Measurements from ENCODE around the gene ZNF547. TPM values are rescaled to one million over a fixed set of nuclear protein-coding genes. Genes with fewer than 3 reads are reported as not detected.

Gene ZNF547
- total RNA-seq, 1 experiment from 2014 or later = 1.4 TPM

- TF ChIP-seq YY1 (IDR thresholded peaks at IDR 0.05; ENCODE audit: extremely low read depth, insufficient replicate concordance, low read depth, low read length) = no peak
- no peak for TF ChIP-seq ATF3 (IDR thresholded peaks at IDR 0.05)
- TF ChIP-seq ZFX (IDR thresholded peaks at IDR 0.05) = no peak
Measured at GRCh38 chr19:57362419-57362818, 932 bp upstream of the ZNF547 start (continued).

GRCh38 chr19:57363688-57364181 lies 384 bp downstream of the ZNF547 start:
- H3K79me2 ChIP-seq (ENCODE audit: insufficient read depth, low read length) = peaks cover 7% of the 10 kb centered on the region; the same call in 1 of the 2 replicates
- H3K9me3 ChIP-seq (ENCODE audit: control insufficient read depth in 1 of 2, insufficient read depth in 1 of 2, low read depth in 1 of 2, low read length in 2 of 2) = no peaks in the 10 kb centered on the region; a peak in 1 of 4 replicates
- BruUV-seq (replicated peaks) = no TSS peak
- no peak overlapping the region for H2AFZ ChIP-seq (ENCODE audit: low read depth, low read length, poor library complexity, severe bottlenecking)
- no peaks in the 10 kb centered on the region for H3K27me3 ChIP-seq (ENCODE audit: insufficient read depth, low read length)
- peaks cover 3 to 9% of the 10 kb centered on the region in 2 experiments; a peak in 3 of 4 replicates for H3K4me1 ChIP-seq (ENCODE audit: control insufficient read depth in 1 of 2, insufficient read depth in 2 of 2, low read length in 2 of 2)
- peak overlapping the region; percentile 67 for H3K9ac ChIP-seq (ENCODE audit: low read length)
- no peaks in the 10 kb centered on the region for H3K36me3 ChIP-seq (ENCODE audit: control insufficient read depth in 1 of 2, insufficient read depth in 2 of 2, low read length in 2 of 2)
- CTCF ChIA-PET = no interaction called here
- H3K9me2 ChIP-seq (ENCODE audit: insufficient read depth) = no peaks in the 10 kb centered on the region
- RAD21 ChIA-PET (ENCODE audit: low non-redundant PET in 1 of 2, low total read pairs in 2 of 2, uncharacterized antibody in 2 of 2, unreplicated experiment in 2 of 2) = no interaction called here
- H3K27ac ChIP-seq (ENCODE audit: low read depth, low read length) = peak overlapping the region; percentile 54
- DNase-seq (ENCODE audit: low read depth, low spot score) = no peak
- ATAC-seq = 0 out of 2 replicates have a peak, but pooled peaks have one; percentile 5
- POLR2A ChIA-PET = interaction anchor here (1.0 to 1.4 kb wide), 3 partner anchors 13 to 26 kb away, joined by 3 to 6 read pairs (median 4); partner anchors contain the start of genes ZNF304 and ZNF548
- H3K4me3 ChIP-seq (replicated peaks in 1 of 2; ENCODE audit: low read depth in 1 of 2, low read length in 2 of 2) = peak overlapping the region; percentile 76 to 86
- H3K4me2 ChIP-seq (ENCODE audit: low read length) = peak overlapping the region; percentile 91
- TF ChIP-seq CBX3 (IDR thresholded peaks at IDR 0.05; ENCODE audit: low read depth) = no peak
- no peak for TF ChIP-seq SRF (IDR thresholded peaks at IDR 0.05; ENCODE audit: low read depth)
- TF ChIP-seq POLR2AphosphoS5 (IDR thresholded peaks at IDR 0.05; ENCODE audit: low read depth, low read length) = no peak
- TF ChIP-seq ATF3 (IDR thresholded peaks at IDR 0.05) = no peak
- no peak for TF ChIP-seq ELF1 (IDR thresholded peaks at IDR 0.05; ENCODE audit: borderline replicate concordance, low read depth)
- no peak for TF ChIP-seq CTCF (IDR thresholded peaks at IDR 0.05 in 2 of 3, conservative IDR thresholded peaks at IDR 0.05 in 1 of 3; ENCODE audit: borderline replicate concordance in 1 of 3, insufficient read depth in 1 of 3, low read depth in 2 of 3, low read length in 2 of 3)
- no peak for TF ChIP-seq REST (IDR thresholded peaks at IDR 0.05; ENCODE audit: low read depth)
- TF ChIP-seq ZFX (IDR thresholded peaks at IDR 0.05) = no peak
- no peak for TF ChIP-seq POLR2A (IDR thresholded peaks at IDR 0.05; ENCODE audit: borderline replicate concordance, extremely low read depth, insufficient read depth, insufficient read length)
- no peak for TF ChIP-seq EGR1 (IDR thresholded peaks at IDR 0.05; ENCODE audit: low read depth)
- no peak for TF ChIP-seq FOSL1 (IDR thresholded peaks at IDR 0.05; ENCODE audit: low read depth)
- no peaks in the 10 kb centered on the region for H4K20me1 ChIP-seq (ENCODE audit: insufficient read depth)
- intact Hi-C loops (cut with micrococcal nuclease) = loop anchor here (1.0 kb wide), 1 partner anchor 26 kb away; the partner anchor contains the start of gene ZNF548

All from HCT116 (cell line).